HG03039 (cell line): Measurements from ENCODE around the gene KRABD2.
"Not testable (repeated sequence)": the region's sequence is repeated elsewhere in the genome, so short reads cannot be mapped to it uniquely, and the experiment has no call there.

Experiments
- ATAC-seq: cut with Tn5 transposase; IDR thresholded peaks from one replicate; pipeline ENCODE4 v1.9.1; 2021; ENCODE audit warnings: mild to moderate bottlenecking, moderate library complexity; ENCODE audit not compliant: unreplicated experiment

Gene KRABD2

GRCh38 chr17:8393470-8394231, 17.1 kb upstream of the KRABD2 start:
- ATAC-seq = no peak

- no peak for ATAC-seq
These were observed 16.4 kb upstream of the KRABD2 start for GRCh38 chr17:8392674-8393469.

DNA sequence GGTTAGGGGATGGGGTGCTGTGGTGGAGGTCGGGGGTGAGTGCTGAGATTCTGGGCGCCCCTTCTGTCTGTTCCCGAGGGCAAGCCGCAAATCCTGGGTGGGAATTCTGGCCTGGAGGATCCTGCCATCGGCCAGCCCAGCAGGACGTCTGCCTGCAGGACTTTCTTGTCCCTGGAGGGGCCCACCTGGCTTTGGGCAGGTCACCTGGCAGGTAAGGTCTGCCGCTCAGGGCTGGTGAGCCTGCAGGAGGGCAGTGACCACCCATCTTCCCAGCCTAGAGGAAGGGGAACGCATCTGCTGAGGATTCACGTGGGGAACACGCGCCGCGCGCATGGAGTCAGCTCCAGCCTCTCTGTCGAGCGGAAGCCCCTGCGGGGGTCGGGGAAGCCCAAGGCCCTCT, 15.8 kb upstream of the KRABD2 start:
- ATAC-seq = no peak

- ATAC-seq = no peak
These were observed 15.2 kb upstream of the KRABD2 start for GRCh38 chr17:8391711-8392110.

DNA sequence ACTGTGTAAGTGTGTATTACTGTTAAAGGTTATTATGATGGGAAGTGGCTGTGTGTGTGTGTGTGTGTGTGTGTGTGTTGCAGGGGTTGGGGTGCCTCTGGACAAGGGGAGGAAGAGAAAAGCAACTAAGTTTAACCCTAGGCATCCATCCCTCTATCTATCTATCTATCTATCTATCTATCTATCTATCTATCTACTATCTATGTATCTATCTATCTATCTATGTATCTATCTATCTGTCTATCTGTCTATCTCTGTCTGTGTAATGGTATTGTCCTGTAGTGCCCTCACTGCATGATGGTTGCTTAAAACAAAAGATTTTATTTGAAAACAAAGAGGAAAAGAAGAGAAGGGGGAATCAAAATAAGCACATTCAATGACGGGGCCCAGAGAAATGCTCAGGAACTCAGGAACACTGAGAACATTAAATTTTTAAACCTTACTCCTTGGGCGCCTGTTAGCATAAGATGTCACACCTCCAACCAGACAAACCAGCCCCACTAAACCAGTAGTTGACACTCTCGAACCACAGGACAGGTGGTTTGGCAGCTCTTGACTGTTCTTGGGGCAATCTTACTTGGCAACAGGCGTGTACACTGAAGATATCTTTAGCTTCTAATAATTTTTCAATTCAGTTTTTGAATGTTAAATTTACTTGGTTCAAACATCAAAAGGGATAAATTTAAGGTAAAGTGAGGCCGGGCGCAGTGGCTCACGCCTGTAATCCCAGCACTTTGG, 11.6 kb upstream of the KRABD2 start:
- no peak for ATAC-seq

- ATAC-seq = no peak
These were observed 10.3 kb upstream of the KRABD2 start for GRCh38 chr17:8386841-8387240.

GRCh38 chr17:8384801-8385378, 8.4 kb upstream of the KRABD2 start:
- no peak for ATAC-seq

DNA sequence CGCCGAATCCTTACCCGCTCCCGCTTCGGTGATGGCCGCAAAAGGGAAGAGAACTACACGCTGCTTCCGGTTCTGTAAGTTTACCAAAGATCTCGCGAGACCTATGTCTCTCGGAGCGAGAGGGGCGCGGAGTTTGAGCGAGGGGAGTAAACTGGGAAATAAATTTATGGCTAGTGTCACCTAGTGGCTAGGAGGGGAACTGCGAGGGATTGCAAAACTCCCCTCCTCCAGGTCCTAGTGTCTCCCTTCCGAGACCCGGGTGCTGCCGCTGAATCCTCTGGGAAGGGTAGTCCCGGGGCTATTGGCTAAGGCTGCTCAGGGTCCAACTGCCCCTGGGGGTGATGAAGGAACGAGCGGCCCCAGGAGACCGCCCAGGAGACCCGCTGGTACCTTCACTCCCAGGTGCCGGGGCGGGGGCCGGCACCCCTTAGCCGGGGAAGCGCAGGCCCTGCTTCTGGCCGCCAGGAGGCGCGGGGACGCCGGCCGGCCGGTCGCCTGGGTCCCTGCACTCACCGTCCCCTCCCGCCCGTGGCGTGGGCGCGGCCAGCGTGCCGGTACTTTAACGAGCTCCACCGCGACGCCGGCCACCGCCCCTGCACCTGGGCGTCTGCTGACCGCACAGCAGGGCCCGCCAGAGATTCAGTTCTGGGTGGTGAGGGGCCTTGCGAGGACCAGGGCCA, 6.8 kb upstream of the KRABD2 start, which contains the start of gene RPL26:
Gene RPL26 (minus strand): TSS at position 51 of the 680 bp plus-strand sequence. CDS start 883 bp downstream, outside the sequence.
- ATAC-seq = peak; percentile 89

GRCh38 chr17:8382880-8383142, 6.3 kb upstream of the KRABD2 start:
- ATAC-seq = peak; percentile 3

DNA sequence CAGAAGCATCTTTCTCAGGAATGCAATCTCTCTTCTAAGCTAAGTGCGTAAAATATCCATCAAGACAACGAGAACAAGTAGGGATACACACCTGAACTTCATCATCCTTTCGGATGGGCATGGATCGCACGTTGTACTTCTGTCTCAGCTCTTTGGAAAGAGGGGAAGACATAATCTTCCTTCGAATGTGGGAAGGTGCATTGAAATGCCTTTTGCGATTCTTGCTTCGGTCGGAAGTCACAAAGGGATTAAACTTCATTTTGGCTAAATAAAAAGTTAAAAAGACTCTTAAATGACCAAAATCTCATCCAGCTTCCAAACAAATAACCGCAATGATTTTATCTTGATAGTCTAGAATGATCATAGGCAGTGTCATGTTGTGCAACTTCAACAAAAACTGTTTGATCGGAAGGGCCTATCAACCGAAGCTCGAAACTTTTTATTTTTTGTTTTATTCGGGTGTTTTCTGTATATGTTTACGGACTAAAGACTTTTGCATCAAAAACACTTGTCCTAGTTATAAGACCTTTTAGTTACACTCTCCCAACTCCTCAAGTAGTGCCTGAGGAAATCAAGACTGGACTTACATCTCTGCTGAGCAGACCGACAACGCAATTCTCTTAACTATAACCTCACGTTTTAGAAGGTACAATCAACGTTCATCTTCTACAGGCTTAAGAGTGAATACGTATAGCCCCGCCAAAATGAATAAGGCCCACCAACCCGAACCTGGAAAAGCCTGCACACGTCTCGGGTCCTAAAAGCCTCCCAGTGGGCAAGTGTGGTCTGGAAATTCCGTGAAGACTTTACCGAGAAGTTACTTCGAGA, 5.8 kb upstream of the KRABD2 start:
- ATAC-seq = no peak

DNA sequence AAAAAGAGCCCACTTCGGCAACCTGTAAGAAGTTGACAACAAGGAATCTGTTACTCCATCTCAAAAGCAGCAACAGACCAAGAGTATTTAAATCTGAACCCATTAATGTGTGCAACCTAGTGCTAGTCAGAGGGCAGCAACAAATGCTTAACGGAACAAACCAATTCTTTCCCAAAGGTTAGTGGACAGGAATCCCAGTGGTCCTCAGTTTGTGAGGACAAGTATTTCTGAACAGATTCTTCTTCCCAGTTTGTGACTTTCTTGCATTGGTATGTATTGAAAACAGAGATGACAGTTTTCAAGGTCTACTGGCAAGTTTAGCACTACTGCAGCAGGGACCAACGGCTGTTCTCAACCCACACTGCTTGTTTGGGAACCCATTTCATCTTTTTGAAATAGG, 3.5 kb upstream of the KRABD2 start:
- ATAC-seq = no peak

- ATAC-seq = not testable (repeated sequence)
These were observed 1.6 kb upstream of the KRABD2 start for GRCh38 chr17:8378117-8378516.

DNA sequence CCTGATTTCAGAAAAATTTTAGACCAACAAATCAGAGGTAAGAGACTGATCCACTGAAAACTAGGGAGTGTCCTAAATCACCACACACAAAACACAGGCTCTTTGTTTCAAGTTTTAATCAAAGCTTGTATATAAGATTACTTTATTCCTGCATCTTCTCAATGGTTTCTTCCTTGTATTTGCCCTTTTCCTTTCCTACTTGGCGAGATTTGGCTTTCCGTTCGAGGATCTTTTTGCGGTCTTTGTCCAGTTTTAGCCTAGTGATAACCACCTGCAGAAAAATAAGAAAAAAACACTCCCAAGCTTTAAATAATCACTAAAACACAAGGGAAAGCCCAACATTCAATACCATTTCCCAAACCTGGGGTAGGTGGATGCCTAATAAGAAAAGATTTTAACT, 918 bp upstream of the KRABD2 start:
- ATAC-seq = no peak

DNA sequence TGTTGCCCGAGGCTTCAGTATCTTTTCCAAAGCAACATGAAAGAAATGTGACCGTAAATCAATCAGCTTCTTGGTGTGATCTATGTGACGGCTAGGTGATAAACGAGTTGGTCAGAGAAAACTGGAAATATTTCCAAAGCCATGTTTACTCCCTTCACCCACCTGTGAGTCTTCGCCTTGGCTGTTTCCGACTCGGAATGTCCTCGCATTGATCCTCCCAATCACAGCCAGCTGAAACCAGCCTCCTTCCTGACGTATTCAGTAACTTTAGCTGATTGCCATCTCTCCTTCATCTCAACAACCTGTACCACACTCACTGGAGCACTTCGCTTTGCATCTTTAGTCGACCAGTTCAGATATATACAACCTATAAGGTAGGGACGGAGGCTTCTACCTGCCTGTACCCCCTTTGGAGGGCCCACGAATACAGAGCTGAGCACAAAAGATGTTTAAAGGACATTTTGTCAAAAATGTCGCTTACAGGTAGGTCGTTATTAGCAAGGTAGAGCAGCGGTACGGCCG, 705 bp downstream of the KRABD2 start:
- ATAC-seq = no peak

DNA sequence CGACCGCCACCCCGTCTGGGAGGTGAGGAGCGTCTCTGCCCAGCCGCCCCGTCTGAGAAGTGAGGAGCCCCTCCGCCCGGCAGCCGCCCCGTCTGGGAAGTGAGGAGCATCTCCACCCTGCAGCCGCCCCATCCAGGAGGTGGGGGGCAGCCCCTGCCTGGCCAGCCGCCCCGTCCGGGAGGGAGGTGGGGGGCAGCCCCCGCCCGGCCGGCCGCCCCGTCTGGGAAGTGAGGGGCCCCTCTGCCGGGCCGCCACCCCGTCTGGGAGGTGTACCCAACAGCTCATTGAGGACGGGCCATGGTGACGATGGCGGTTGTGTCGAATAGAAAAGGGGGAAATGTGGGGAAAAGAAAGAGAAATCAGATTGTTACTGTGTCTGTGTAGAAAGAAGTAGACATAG, 2.6 kb downstream of the KRABD2 start:
- ATAC-seq = not testable (repeated sequence)

- ATAC-seq = no peak
These were observed 4.1 kb downstream of the KRABD2 start for GRCh38 chr17:8372422-8372821.

DNA sequence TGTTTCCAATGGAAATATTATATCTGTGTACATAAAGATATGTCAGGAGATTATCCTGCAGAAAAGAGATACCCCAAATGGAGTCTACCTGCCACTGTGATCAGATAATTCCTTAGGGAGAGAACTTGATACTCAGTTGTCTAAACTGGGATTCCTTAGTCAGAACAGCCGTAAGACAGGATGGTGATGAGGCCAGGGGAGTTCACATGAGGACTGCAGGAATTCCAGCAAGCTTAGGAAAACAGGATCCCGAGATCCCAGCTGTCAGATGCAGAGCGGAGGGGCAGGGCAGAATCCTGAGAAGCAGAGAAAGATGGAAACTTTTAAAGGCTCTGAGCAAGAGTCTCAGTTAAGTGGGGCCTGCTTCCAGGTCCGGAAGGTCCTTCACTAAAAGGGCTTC, 4.7 kb downstream of the KRABD2 start:
- no peak for ATAC-seq

- ATAC-seq = no peak
These were observed 6.6 kb downstream of the KRABD2 start for GRCh38 chr17:8369944-8370343.

- no peak for ATAC-seq
These were observed 8.3 kb downstream of the KRABD2 start for GRCh38 chr17:8368193-8368592.

DNA sequence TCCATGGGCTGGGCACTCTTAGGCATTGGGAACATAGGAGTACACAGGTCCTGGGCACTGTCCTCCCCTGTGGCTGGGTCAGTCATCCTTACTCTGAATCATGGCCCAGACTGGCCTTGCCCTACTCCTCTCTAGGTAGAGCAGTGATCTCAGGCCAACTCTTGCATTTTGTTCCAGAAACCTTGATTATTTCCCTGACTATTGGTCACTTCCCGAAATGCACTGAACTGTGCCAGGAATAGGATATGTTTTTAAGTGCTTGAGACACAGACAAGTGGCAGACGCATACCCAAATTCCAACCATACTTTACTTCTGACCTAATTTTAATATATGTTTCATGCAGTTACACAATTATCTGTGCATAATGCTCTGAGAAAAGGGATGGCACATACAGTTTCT, 10.3 kb downstream of the KRABD2 start:
- ATAC-seq = no peak
